Keratinocyte (primary cell): Measurements from ENCODE around the gene GNMT. TPM values are rescaled to one million over a fixed set of nuclear protein-coding genes. Genes with fewer than 3 reads are reported as not detected.

Source experiments
- DNase-seq: peaks from one replicate; pipeline ENCODE4 v3.0.0-alpha.2; 2011; ENCODE audit warnings: low read depth, missing footprints, low spot score
- FAIRE-seq: peaks from 2 replicates; lab custom pipeline; 2011; peaks lifted over from hg19 to GRCh38; lab: Jason Lieb, UNC
- H2AFZ ChIP-seq: 2 replicates; pipeline ENCODE4 v1.6.0; 2012; ENCODE audit warnings: low read length, control low read depth, inconsistent platforms; ENCODE audit not compliant: control insufficient read depth
- H3K27ac ChIP-seq: 2 replicates; pipeline ENCODE4 v1.5.1; 2011; ENCODE audit warnings: low read length; ENCODE audit not compliant: control insufficient read depth, insufficient read depth
- H3K27me3 ChIP-seq: 3 replicates; pipeline ENCODE4 v1.6.0; 2011; ENCODE audit warnings: low read length; ENCODE audit not compliant: control insufficient read depth, insufficient read depth; ENCODE audit errors: extremely low read depth
- H3K36me3 ChIP-seq, 2 experiments: 2 replicates in 1 of 2; 3 replicates in 1 of 2; pipeline ENCODE4 v1.5.1; 2011; ENCODE audit warnings: low read length in 2 of 2, mild to moderate bottlenecking in 1 of 2; ENCODE audit not compliant: control insufficient read depth in 2 of 2, insufficient read depth in 2 of 2; ENCODE audit errors: extremely low read depth in 1 of 2
- H3K4me1 ChIP-seq: 3 replicates; pipeline ENCODE4 v1.5.1; 2011; ENCODE audit warnings: low read length; ENCODE audit not compliant: control insufficient read depth, insufficient read depth; ENCODE audit errors: extremely low read depth
- H3K4me2 ChIP-seq: 3 replicates; pipeline ENCODE4 v1.6.0; 2011; ENCODE audit warnings: low read depth, low read length; ENCODE audit not compliant: control insufficient read depth, insufficient read depth; ENCODE audit errors: extremely low read depth
- H3K4me3 ChIP-seq, 3 experiments: fragments of 200-600 bp in 1 of 3; sonication (generic) in 1 of 3; 2 replicates in 2 of 3; 3 replicates in 1 of 3; pipeline ENCODE4 v1.5.1; 2011 to 2016; ENCODE audit warnings: low read length in 3 of 3, mild to moderate bottlenecking in 3 of 3, control low read depth in 2 of 3, inconsistent platforms in 1 of 3, low read depth in 1 of 3, mixed read lengths in 1 of 3, mixed run types in 1 of 3, moderate library complexity in 1 of 3; ENCODE audit not compliant: control insufficient read depth in 2 of 3, insufficient read depth in 2 of 3; ENCODE audit errors: extremely low read depth in 1 of 3
- H3K79me2 ChIP-seq: 2 replicates; pipeline ENCODE4 v1.6.0; 2012; ENCODE audit warnings: low read length; ENCODE audit not compliant: control insufficient read depth, insufficient read depth
- H3K9ac ChIP-seq: 3 replicates; pipeline ENCODE4 v1.6.0; 2011; ENCODE audit warnings: low read length; ENCODE audit not compliant: control insufficient read depth, insufficient read depth; ENCODE audit errors: extremely low read depth
- H3K9me1 ChIP-seq: 3 replicates; pipeline ENCODE4 v1.6.0; 2011; ENCODE audit warnings: low read length; ENCODE audit not compliant: control insufficient read depth, insufficient read depth; ENCODE audit errors: extremely low read depth
- H3K9me3 ChIP-seq: 2 replicates; pipeline ENCODE4 v1.5.1; 2012; ENCODE audit warnings: low read depth, low read length; ENCODE audit not compliant: control insufficient read depth
- H4K20me1 ChIP-seq: 3 replicates; pipeline ENCODE4 v1.6.0; 2011; ENCODE audit warnings: low read length; ENCODE audit not compliant: control insufficient read depth, insufficient read depth; ENCODE audit errors: extremely low read depth
- EZH2 ChIP-seq: IDR thresholded peaks from one replicate; pipeline ENCODE4 v1.6.1; 2012; ENCODE audit warnings: inconsistent platforms, mild to moderate bottlenecking, low read length, moderate library complexity
- dilution Hi-C: fragments of 300-500 bp; cut with MboI; formaldehyde crosslinking; loops from one replicate; pipeline ENCODE4 v1.7.0; 2020; ENCODE audit warnings: low sequenced_read_pairs; ENCODE audit not compliant: extremely low pct_ligation_motif_present
- polyA plus RNA-seq, 5 experiments: library from polyadenylated mRNA; depleted of rRNA in 3 of 5; stranded (reverse) in 3 of 5; stranded (forward) in 1 of 5; unstranded in 1 of 5; fragments of >200 nt; gene quantifications; 1 replicate in 1 of 5; 2 replicates in 3 of 5; 3 replicates in 1 of 5; pipeline versions ENCODE4 v1.2.1 to v1.2.3, GENCODE V29; 2011 to 2012; ENCODE audit warnings: missing spikeins in 2 of 5, low read depth in 1 of 5, low replicate concordance in 1 of 5
- TF ChIP-seq, protein P1 (sequence below), 3 experiments: IDR thresholded peaks in 1 of 3; conservative IDR thresholded peaks in 1 of 3; optimal IDR thresholded peaks in 1 of 3; 2 replicates in 2 of 3; 3 replicates in 1 of 3; pipeline versions ENCODE3 to v1.5.1; 2011; ENCODE audit warnings: low read length in 3 of 3, mild to moderate bottlenecking in 3 of 3, moderate library complexity in 2 of 3, control low read depth in 1 of 3, inconsistent platforms in 1 of 3; ENCODE audit not compliant: insufficient read depth in 2 of 3; ENCODE audit errors: extremely low read depth in 1 of 3

Gene GNMT
- polyA plus RNA-seq, 1 donor (not counting 4 experiments of a cell fraction or from before 2014, with no cell fraction given), result 0.08 TPM

DNA sequence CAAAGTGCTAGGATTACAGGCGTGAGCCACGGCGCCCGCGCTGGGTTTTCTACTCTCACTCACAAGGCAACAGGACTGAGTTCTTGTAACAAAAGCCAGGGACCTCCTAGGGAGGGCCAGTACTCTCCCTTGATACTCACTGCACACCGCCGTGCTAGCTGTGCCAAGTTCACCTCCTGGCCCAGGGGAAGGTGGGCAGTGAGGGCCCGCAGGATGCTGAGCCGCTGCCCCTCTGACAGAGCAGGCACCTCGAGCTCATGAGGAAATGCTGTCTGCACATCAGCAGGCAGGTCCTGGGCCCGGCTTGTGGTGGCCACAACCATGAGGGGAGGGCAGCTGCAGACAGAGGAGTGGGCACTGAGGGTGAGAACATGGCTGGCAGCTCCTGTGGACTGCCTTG lies 6.7 kb downstream of the GNMT start:
- Histone ChIP-seq H3K27me3 (no peaks in the 10 kb centered on the region), H2AFZ (no peak overlapping the region), H3K9ac (no peak overlapping the region), H3K9me1 (no peaks in the 10 kb centered on the region), H3K4me1 (peaks cover 6% of the 10 kb centered on the region), H4K20me1 (no peaks in the 10 kb centered on the region), H3K9me3 (no peaks in the 10 kb centered on the region), H3K4me2 (no peak overlapping the region), H3K79me2 (no peaks in the 10 kb centered on the region), H3K36me3 (peaks cover 11 to 23% of the 10 kb centered on the region in 2 experiments), H3K27ac (no peak overlapping the region), H3K4me3 (no peak overlapping the region)
- dilution Hi-C loops, result no loop called here
- DNase-seq (no peak), FAIRE-seq (no peak)
- TF ChIP-seq, protein P1, sequence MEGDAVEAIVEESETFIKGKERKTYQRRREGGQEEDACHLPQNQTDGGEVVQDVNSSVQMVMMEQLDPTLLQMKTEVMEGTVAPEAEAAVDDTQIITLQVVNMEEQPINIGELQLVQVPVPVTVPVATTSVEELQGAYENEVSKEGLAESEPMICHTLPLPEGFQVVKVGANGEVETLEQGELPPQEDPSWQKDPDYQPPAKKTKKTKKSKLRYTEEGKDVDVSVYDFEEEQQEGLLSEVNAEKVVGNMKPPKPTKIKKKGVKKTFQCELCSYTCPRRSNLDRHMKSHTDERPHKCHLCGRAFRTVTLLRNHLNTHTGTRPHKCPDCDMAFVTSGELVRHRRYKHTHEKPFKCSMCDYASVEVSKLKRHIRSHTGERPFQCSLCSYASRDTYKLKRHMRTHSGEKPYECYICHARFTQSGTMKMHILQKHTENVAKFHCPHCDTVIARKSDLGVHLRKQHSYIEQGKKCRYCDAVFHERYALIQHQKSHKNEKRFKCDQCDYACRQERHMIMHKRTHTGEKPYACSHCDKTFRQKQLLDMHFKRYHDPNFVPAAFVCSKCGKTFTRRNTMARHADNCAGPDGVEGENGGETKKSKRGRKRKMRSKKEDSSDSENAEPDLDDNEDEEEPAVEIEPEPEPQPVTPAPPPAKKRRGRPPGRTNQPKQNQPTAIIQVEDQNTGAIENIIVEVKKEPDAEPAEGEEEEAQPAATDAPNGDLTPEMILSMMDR (optimal IDR thresholded peaks at IDR 0.05 in 1 of 3, IDR thresholded peaks at IDR 0.05 in 1 of 3, conservative IDR thresholded peaks at IDR 0.05 in 1 of 3; ENCODE audit: extremely low read depth in 1 of 3, insufficient read depth in 2 of 3, low read length in 3 of 3), result no peak
- no peak for TF ChIP-seq EZH2

DNA sequence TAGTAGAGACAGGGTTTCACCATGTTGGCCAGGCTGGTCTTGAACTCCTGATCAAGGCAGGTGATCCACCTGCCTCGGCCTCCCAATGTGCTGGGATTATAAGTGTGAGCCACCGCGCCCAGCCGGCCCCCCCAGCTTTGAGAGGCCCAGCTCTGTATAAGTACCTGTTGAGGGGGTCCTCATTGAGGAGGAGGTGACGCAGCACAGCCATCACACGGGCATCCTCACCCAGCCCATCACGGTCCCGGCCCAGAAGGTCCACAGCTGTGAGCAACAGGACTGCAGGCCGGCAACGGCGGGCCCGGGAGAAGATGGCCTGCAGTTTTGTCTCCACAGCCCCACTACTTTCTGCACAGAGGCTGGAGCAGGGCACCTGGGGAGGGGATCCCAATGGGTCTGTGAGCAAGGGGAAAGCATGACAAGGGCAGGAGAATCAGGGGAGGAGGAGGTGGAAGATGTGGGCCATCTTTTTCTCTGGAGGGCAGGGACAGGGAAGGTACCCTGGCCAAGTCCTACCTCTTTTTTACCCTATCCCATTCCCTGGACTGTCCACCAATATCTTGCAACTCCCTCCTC lies 7.7 kb downstream of the GNMT start:
- Histone ChIP-seq H3K9me1 (no peaks in the 10 kb centered on the region), H3K4me3 (no peak overlapping the region), H3K27ac (no peak overlapping the region), H3K36me3 (peaks cover 11 to 23% of the 10 kb centered on the region in 2 experiments), H3K4me1 (peaks cover 6% of the 10 kb centered on the region), H3K4me2 (no peak overlapping the region), H3K27me3 (no peaks in the 10 kb centered on the region), H2AFZ (no peak overlapping the region), H4K20me1 (no peaks in the 10 kb centered on the region), H3K79me2 (no peaks in the 10 kb centered on the region), H3K9ac (no peak overlapping the region), H3K9me3 (no peaks in the 10 kb centered on the region)
- DNase-seq (no peak), FAIRE-seq (no peak)
- no peak for TF ChIP-seq EZH2
- TF ChIP-seq, protein P1 (optimal IDR thresholded peaks at IDR 0.05 in 1 of 3, IDR thresholded peaks at IDR 0.05 in 1 of 3, conservative IDR thresholded peaks at IDR 0.05 in 1 of 3; ENCODE audit: extremely low read depth in 1 of 3, insufficient read depth in 2 of 3, low read length in 3 of 3), result no peak
- dilution Hi-C loops, result no loop called here
